PC-9 (cell line): Measurements from ENCODE around the gene RING1. TPM values are rescaled to one million over a fixed set of nuclear protein-coding genes. Genes with fewer than 3 reads are reported as not detected.

Experiments
- BruUV-seq: library from RNA; stranded (reverse); fragments of 400-500 nt; replicated peaks from 2 replicates; lab custom pipeline; 2021; lab: Mats Ljungman, UMichigan
- CTCF ChIA-PET: fragments of 300-600 bp; sonication (Branson Sonifier 250); formaldehyde crosslinking; loops from one replicate; lab custom pipeline; 2022; ENCODE audit warnings: antibody characterized with exemption; lab: Charles Lee
- POLR2A ChIA-PET: fragments of 300-600 bp; sonication (Branson Sonifier 250); formaldehyde crosslinking; loops from one replicate; lab custom pipeline; 2022; ENCODE audit warnings: antibody characterized with exemption; ENCODE audit not compliant: unreplicated experiment; lab: Charles Lee
- DNase-seq, 2 experiments: peaks; one replicate each; pipeline versions ENCODE4 v3.0.0 to v3.0.0-alpha.2; 2015 to 2022; ENCODE audit warnings: mixed read lengths in 1 of 2
- H2AFZ ChIP-seq: fragments of 200-600 bp; sonication (generic); 2 replicates; pipeline ENCODE4 v1.8.1; 2017; ENCODE audit warnings: antibody characterized with exemption
- H3F3A ChIP-seq: fragments of 200-600 bp; sonication (generic); 2 replicates; pipeline ENCODE4 v1.8.1; 2017; ENCODE audit warnings: antibody characterized with exemption, mild to moderate bottlenecking, low read depth; ENCODE audit not compliant: insufficient read depth
- H3K27ac ChIP-seq: fragments of 200-600 bp; sonication (generic); 2 replicates; pipeline ENCODE4 v1.6.1; 2016; ENCODE audit warnings: mixed run types
- H3K27me3 ChIP-seq: fragments of 200-600 bp; sonication (generic); 2 replicates; pipeline ENCODE4 v1.6.1; 2016; ENCODE audit warnings: low read depth, mixed run types; ENCODE audit not compliant: insufficient read depth
- H3K36me3 ChIP-seq: fragments of 200-600 bp; sonication (generic); 2 replicates; pipeline ENCODE4 v1.6.1; 2016; ENCODE audit warnings: low read depth, mixed run types
- H3K4me1 ChIP-seq: fragments of 200-600 bp; sonication (generic); replicated peaks from 2 replicates; pipeline ENCODE4 v1.6.1; 2016; ENCODE audit warnings: mixed run types; ENCODE audit not compliant: insufficient read depth
- H3K4me2 ChIP-seq: fragments of 200-600 bp; sonication (generic); 2 replicates; pipeline ENCODE4 v1.6.1; 2017; ENCODE audit warnings: mixed run types
- H3K4me3 ChIP-seq: fragments of 200-600 bp; sonication (generic); 2 replicates; pipeline ENCODE4 v1.6.1; 2016; ENCODE audit warnings: mixed run types
- H3K79me2 ChIP-seq: fragments of 200-600 bp; sonication (generic); 2 replicates; pipeline ENCODE4 v1.6.1; 2017; ENCODE audit warnings: low read depth, mixed run types
- H3K9me2 ChIP-seq: fragments of 200-600 bp; sonication (generic); 2 replicates; pipeline ENCODE4 v1.8.1; 2017; ENCODE audit warnings: mild to moderate bottlenecking; ENCODE audit not compliant: insufficient read depth
- H3K9me3 ChIP-seq: fragments of 200-600 bp; sonication (generic); 2 replicates; pipeline ENCODE4 v1.8.1; 2016; ENCODE audit warnings: low read depth; ENCODE audit not compliant: insufficient read depth
- H4K20me1 ChIP-seq: fragments of 200-600 bp; sonication (generic); 2 replicates; pipeline ENCODE4 v1.8.1; 2017; ENCODE audit not compliant: insufficient read depth
- CTCF ChIP-seq: fragments of 200-600 bp; sonication (generic); conservative IDR thresholded peaks from 2 replicates; pipeline ENCODE4 v1.6.1; 2017; ENCODE audit warnings: mixed run types, antibody characterized with exemption, mild to moderate bottlenecking, moderate library complexity
- EZH2 ChIP-seq: fragments of 200-600 bp; sonication (generic); IDR thresholded peaks from 2 replicates; pipeline ENCODE4 v1.8.0; 2017; ENCODE audit warnings: antibody characterized with exemption, low read depth
- intact Hi-C: fragments of 100-400 bp; cut with micrococcal nuclease; formaldehyde crosslinking; loops from one replicate; pipeline ENCODE4 v1.10.0; 2022; ENCODE audit not compliant: unreplicated experiment
- total RNA-seq: library from RNA; stranded (reverse); gene quantifications from 2 replicates; pipeline ENCODE4 v1.2.3, GENCODE V29; 2021

Gene RING1
- total RNA-seq, 1 experiment from 2014 or later: 18.9 TPM

GRCh38 chr6:33166811-33167210 is 41.5 kb upstream of the RING1 start:
- Histone ChIP-seq H3K36me3 (no peaks in the 10 kb centered on the region), H4K20me1 (no peaks in the 10 kb centered on the region), H3F3A (no peaks in the 10 kb centered on the region), H3K4me1 (peaks cover 1% of the 10 kb centered on the region), H3K4me3 (no peak overlapping the region), H3K4me2 (no peak overlapping the region), H3K27ac (no peak overlapping the region), H2AFZ (no peak overlapping the region), H3K9me3 (no peaks in the 10 kb centered on the region), H3K9me2 (no peaks in the 10 kb centered on the region), H3K79me2 (no peaks in the 10 kb centered on the region), H3K27me3 (peaks cover 40% of the 10 kb centered on the region)
- no TSS peak for BruUV-seq
- POLR2A ChIA-PET: interaction anchor here (0.8 kb wide), 1 partner anchor 43 kb away, joined by 6 read pairs; no protein-coding TSS in a partner anchor
- intact Hi-C loops: no loop called here
- no peak for DNase-seq
- CTCF ChIA-PET: interaction anchor here (0.6 kb wide), 1 partner anchor 134 kb away, joined by 3 read pairs; no protein-coding TSS in a partner anchor
- TF ChIP-seq CTCF (no peak), EZH2 (no peak)

DNA sequence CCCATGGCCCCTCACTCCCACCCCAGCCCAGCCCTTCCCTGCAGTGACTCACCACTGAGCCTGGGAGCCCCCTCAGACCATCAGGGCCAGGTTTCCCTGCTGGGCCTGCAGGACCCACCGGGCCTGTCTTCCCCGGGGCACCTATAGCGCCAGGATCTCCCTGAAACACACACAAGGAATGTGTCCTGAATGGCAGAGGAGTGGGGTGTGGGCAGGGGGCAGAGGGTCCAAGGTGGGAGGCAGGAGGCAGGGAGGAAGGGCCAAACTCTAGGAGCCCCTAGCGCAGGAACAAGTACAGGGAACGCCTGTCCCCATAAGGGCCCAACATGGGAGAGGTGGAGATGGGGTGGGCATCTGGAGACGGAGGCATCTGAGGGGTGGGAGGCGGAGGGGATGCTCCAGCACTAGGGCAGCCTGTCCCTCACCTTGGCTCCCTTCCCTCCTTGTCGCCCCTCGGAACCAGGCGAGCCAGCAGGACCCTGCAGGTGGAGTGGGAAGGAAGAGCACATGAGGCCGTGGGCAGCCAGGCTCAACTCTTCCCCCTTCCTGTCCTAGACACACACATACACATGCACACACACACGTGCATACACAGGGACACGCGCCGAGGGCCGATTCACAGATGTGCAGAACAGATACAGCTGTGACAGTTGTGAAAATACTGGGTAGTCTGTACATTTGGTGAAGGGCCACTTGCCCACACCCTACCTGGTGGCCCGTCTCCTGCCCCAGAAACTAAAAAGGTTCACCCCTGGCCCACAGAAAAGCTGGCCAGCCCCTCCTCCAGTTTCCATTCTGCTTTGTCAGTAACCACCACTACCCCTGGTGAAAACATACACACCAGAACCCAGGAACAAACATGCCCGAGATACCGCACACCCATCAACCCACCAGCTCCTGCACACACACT is 40.7 kb upstream of the RING1 start:
- H3F3A ChIP-seq: no peaks in the 10 kb centered on the region
- no peak for DNase-seq
- H3K4me3 ChIP-seq: no peak overlapping the region
- H3K4me2 ChIP-seq: no peak overlapping the region
- no peaks in the 10 kb centered on the region for H3K9me3 ChIP-seq
- H3K27ac ChIP-seq: no peak overlapping the region
- POLR2A ChIA-PET: no interaction called here
- H4K20me1 ChIP-seq: no peaks in the 10 kb centered on the region
- H3K79me2 ChIP-seq: no peaks in the 10 kb centered on the region
- no TSS peak for BruUV-seq
- no peaks in the 10 kb centered on the region for H3K4me1 ChIP-seq
- H3K36me3 ChIP-seq: no peaks in the 10 kb centered on the region
- no peaks in the 10 kb centered on the region for H3K9me2 ChIP-seq
- CTCF ChIA-PET: no interaction called here
- intact Hi-C loops: no loop called here
- H2AFZ ChIP-seq: no peak overlapping the region
- H3K27me3 ChIP-seq: peaks cover 40% of the 10 kb centered on the region
- TF ChIP-seq CTCF: no peak
- no peak for TF ChIP-seq EZH2

DNA sequence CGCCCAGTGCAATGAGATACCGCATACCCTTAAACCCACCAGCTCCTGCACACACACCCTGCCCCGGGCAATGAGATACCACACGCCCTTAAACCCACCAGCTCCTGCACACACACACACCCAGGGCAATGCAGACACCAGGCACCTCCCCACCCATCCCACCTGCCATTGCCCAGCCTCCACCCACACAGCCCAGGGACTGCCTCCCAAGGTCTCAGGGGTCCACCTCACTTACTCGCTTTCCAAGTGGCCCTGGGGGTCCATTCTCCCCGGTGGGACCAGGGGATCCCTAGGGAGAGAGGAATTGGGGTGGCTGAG is 40.1 kb upstream of the RING1 start:
- intact Hi-C loops: no loop called here
- Histone ChIP-seq H3K27ac (no peak overlapping the region), H3K9me3 (no peaks in the 10 kb centered on the region), H3K27me3 (peaks cover 45% of the 10 kb centered on the region), H3K4me2 (no peak overlapping the region), H3K36me3 (no peaks in the 10 kb centered on the region), H4K20me1 (no peaks in the 10 kb centered on the region), H3K4me1 (no peaks in the 10 kb centered on the region), H3K9me2 (no peaks in the 10 kb centered on the region), H3K4me3 (no peak overlapping the region), H2AFZ (no peak overlapping the region), H3F3A (no peaks in the 10 kb centered on the region), H3K79me2 (no peaks in the 10 kb centered on the region)
- no peak for DNase-seq
- CTCF ChIA-PET: no interaction called here
- no TSS peak for BruUV-seq
- POLR2A ChIA-PET: no interaction called here
- TF ChIP-seq EZH2 (no peak), CTCF (no peak)
